OCI-LY7 (cell line): ENCODE results near the gene RNF126.

Experiments
- EZH2phosphoT487 ChIP-seq: fragments of 200-600 bp; sonication (generic); IDR thresholded peaks from 2 replicates; pipeline ENCODE4 v1.6.1; 2018; ENCODE audit warnings: low read depth, borderline replicate concordance, mild to moderate bottlenecking, mixed run types, antibody characterized with exemption, low read length, moderate library complexity, mixed read lengths
- TF ChIP-seq, protein P1 (sequence below): fragments of 200-600 bp; sonication (generic); conservative IDR thresholded peaks from 2 replicates; pipeline ENCODE4 v1.5.1; 2014; ENCODE audit warnings: mild to moderate bottlenecking, antibody characterized with exemption, low read length, moderate library complexity, mixed read lengths

DNA sequence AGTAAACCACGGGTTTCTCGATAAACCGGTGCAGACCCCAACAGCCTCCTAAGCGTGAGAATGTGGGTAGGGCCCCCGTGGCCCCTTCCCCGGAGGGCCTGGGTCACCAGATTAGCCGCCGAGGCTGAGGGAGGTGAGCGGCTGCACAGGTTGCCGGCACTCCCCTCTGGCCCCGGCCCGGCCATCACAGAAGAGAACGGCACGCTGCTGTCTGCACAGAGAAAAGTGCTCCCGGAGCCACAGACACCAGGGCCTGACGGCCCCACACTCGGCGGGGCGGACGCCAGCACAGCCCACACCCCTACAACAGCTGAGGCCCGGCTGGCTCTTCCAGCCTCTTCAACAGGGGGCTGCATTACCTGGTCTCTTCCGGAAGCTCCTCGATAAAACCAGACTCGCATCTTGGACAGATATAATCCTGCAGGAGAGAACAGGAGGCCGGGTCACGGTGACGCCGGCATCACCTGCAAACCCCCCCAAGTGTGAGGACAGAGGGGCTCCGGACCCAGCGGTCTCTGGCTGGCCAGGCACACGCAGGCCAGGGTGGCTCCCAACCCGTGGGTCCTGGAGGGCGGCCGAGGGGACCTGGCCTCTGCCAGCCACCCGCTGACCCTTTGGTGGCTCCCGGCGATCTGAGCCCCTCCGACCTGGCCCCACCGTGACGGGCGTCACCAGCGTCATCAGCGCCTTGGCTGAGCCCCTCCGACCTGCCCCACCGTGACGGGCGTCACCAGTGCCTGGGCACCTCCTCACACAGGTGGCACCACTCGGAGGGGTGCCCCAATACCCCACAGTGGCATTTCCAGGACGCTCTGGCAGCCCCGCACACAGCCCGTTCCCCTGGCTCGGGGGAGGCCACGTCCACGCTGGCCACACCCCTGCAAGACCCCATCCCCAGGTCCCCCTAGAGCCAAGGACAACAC lies 10.3 kb downstream of the RNF126 start:
- TF ChIP-seq, protein P1, sequence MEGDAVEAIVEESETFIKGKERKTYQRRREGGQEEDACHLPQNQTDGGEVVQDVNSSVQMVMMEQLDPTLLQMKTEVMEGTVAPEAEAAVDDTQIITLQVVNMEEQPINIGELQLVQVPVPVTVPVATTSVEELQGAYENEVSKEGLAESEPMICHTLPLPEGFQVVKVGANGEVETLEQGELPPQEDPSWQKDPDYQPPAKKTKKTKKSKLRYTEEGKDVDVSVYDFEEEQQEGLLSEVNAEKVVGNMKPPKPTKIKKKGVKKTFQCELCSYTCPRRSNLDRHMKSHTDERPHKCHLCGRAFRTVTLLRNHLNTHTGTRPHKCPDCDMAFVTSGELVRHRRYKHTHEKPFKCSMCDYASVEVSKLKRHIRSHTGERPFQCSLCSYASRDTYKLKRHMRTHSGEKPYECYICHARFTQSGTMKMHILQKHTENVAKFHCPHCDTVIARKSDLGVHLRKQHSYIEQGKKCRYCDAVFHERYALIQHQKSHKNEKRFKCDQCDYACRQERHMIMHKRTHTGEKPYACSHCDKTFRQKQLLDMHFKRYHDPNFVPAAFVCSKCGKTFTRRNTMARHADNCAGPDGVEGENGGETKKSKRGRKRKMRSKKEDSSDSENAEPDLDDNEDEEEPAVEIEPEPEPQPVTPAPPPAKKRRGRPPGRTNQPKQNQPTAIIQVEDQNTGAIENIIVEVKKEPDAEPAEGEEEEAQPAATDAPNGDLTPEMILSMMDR: no peak
- TF ChIP-seq EZH2phosphoT487: no peak
